ENCODE data around the gene PCYT2.

The PCYT2 gene

DNA sequence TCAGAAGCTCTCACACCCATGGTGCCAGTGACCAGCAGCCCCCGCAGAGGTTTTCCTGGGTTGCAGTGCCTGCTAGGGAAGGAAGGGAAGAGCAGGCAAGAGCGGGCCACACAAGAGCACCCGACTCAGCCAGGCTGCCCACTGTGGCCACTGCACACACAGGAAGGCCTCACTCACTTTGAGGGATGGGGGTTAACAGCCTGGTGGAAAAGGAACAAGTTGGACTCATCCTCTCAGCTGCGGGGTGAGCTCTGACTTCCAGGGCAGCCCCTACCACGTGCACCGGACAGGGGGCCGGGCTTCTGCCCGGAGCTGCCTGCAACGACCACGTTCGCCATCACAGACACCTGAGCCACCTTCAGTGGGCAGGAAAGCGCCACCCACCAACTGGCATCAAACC lies 59.0 kb downstream of the PCYT2 start:
- no peak for DNase-seq
- no peak for ATAC-seq

DNA sequence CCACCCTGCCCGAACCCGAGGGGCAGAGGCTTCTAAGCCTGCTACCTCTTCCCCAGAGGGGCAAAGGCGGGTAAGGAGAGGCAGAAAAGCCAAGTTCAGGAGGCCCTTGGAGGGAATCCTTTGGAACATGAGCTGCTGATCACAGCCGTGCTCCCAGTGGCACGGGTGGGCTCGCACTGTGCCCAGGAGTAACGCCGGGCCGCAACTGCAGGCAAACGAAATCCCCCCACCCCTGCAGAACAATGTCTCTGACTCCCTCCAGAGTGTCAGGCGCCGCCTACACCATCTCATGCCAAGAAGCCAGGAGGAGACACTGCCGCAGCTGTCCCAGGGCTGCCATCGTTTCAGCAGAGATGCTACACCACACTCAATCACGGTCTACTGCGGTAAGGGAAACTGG lies 59.8 kb downstream of the PCYT2 start:
- DNase-seq (no peak), ATAC-seq (no peak)
